Measurements from ENCODE around the gene RDH13.

- TF ChIP-seq CTCF (IDR thresholded peaks at IDR 0.05), result no peak
- TF ChIP-seq ZFX (IDR thresholded peaks at IDR 0.05; ENCODE audit: borderline replicate concordance), result no peak
Observed at GRCh38 chr19:55090564-55090963, 27.6 kb upstream of the RDH13 start.
